HCT116 (cell line): ENCODE results near the gene CLIC6. TPM values are rescaled to one million over a fixed set of nuclear protein-coding genes. Genes with fewer than 3 reads are reported as not detected.

Experiments
- ATAC-seq: fragments of 200-7000 bp; cut with Tn5 transposase; 2 replicates; pipeline ENCODE4 v1.9.1; 2020; ENCODE audit warnings: mild to moderate bottlenecking, moderate library complexity
- BruUV-seq: library from RNA; stranded (reverse); fragments of 400-500 nt; replicated peaks from 2 replicates; lab custom pipeline; 2021; lab: Mats Ljungman, UMichigan
- CTCF ChIA-PET: fragments of 300-600 bp; sonication (Branson Sonifier 250); formaldehyde crosslinking; loops from one replicate; lab custom pipeline; 2021; ENCODE audit warnings: antibody characterized with exemption; lab: Charles Lee
- POLR2A ChIA-PET: fragments of 300-600, 350-600 bp; sonication (Branson Sonifier 250); formaldehyde crosslinking; loops from one replicate; lab custom pipeline; 2021; ENCODE audit warnings: antibody characterized with exemption; lab: Charles Lee
- RAD21 ChIA-PET, 2 experiments: fragments of 300-600 bp; sonication (Branson Sonifier 250); formaldehyde crosslinking; loops; one replicate each; lab custom pipeline; 2023; ENCODE audit warnings: low total read pairs in 2 of 2; ENCODE audit not compliant: uncharacterized antibody in 2 of 2, unreplicated experiment in 2 of 2, low non-redundant PET in 1 of 2; lab: Charles Lee
- DNase-seq: peaks from one replicate; pipeline ENCODE4 v3.0.0-alpha.2; 2010; ENCODE audit warnings: low read depth, low spot score
- H2AFZ ChIP-seq: fragments of 200-600 bp; shearing (Covaris generic), sonication (generic); 2 replicates; pipeline ENCODE4 v1.6.1; 2017; ENCODE audit warnings: low read depth, mixed run types, mixed read lengths, antibody characterized with exemption, low read length; ENCODE audit not compliant: poor library complexity, severe bottlenecking
- H3K27ac ChIP-seq: 2 replicates; pipeline ENCODE4 v1.5.1; 2012; ENCODE audit warnings: low read depth, low read length
- H3K27me3 ChIP-seq: fragments of 200-600 bp; sonication (generic); 2 replicates; pipeline ENCODE4 v1.6.1; 2016; ENCODE audit warnings: mixed run types, low read length, mixed read lengths; ENCODE audit not compliant: insufficient read depth
- H3K36me3 ChIP-seq, 2 experiments: fragments of 200-500 bp in 1 of 2; fragments of 200-600 bp in 1 of 2; sonication (Bioruptor generic) in 1 of 2; sonication (generic) in 1 of 2; 2 replicates each; pipeline versions ENCODE4 v1.5.1 to v1.6.1; 2014 to 2016; ENCODE audit warnings: low read length in 2 of 2, inconsistent platforms in 1 of 2, mixed read lengths in 1 of 2, mixed run types in 1 of 2; ENCODE audit not compliant: insufficient read depth in 2 of 2, control insufficient read depth in 1 of 2
- H3K4me1 ChIP-seq, 2 experiments: fragments of 200-600 bp in 1 of 2; sonication (generic) in 1 of 2; 2 replicates each; pipeline versions ENCODE4 v1.5.1 to v1.6.1; 2012 to 2017; ENCODE audit warnings: low read length in 2 of 2, inconsistent platforms in 1 of 2, mild to moderate bottlenecking in 1 of 2, mixed read lengths in 1 of 2, mixed run types in 1 of 2, moderate library complexity in 1 of 2; ENCODE audit not compliant: insufficient read depth in 2 of 2, control insufficient read depth in 1 of 2
- H3K4me2 ChIP-seq: fragments of 200-600 bp; sonication (generic); 2 replicates; pipeline ENCODE4 v1.6.1; 2017; ENCODE audit warnings: mixed run types, low read length, mixed read lengths
- H3K4me3 ChIP-seq, 2 experiments: fragments of 200-600 bp in 1 of 2; sonication (generic) in 1 of 2; replicated peaks in 1 of 2; 2 replicates each; pipeline ENCODE4 v1.5.1; 2011 to 2016; ENCODE audit warnings: low read length in 2 of 2, control low read depth in 1 of 2, low read depth in 1 of 2, mild to moderate bottlenecking in 1 of 2, mixed read lengths in 1 of 2, mixed run types in 1 of 2
- H3K79me2 ChIP-seq: fragments of 200-600 bp; sonication (generic); 2 replicates; pipeline ENCODE4 v1.6.1; 2017; ENCODE audit warnings: mild to moderate bottlenecking, mixed run types, low read length, moderate library complexity, mixed read lengths; ENCODE audit not compliant: insufficient read depth
- H3K9ac ChIP-seq: fragments of 200-600 bp; sonication (generic); 2 replicates; pipeline ENCODE4 v1.6.1; 2016; ENCODE audit warnings: low read length, mixed read lengths
- H3K9me2 ChIP-seq: fragments of 200-600 bp; sonication (generic), shearing (Covaris generic); 2 replicates; pipeline ENCODE4 v1.6.1; 2017; ENCODE audit warnings: mixed run types, mild to moderate bottlenecking, moderate library complexity; ENCODE audit not compliant: insufficient read depth
- H3K9me3 ChIP-seq, 2 experiments: fragments of 200-500 bp in 1 of 2; fragments of 200-600 bp in 1 of 2; sonication (Bioruptor generic) in 1 of 2; sonication (generic) in 1 of 2; 2 replicates each; pipeline ENCODE4 v1.6.1; 2014 to 2017; ENCODE audit warnings: low read length in 2 of 2, mixed read lengths in 2 of 2, inconsistent platforms in 1 of 2, low read depth in 1 of 2, mild to moderate bottlenecking in 1 of 2, mixed run types in 1 of 2, moderate library complexity in 1 of 2; ENCODE audit not compliant: control insufficient read depth in 1 of 2, insufficient read depth in 1 of 2
- H4K20me1 ChIP-seq: fragments of 200-600 bp; sonication (generic), shearing (Covaris generic); 2 replicates; pipeline ENCODE4 v1.6.1; 2017; ENCODE audit warnings: mixed run types, mild to moderate bottlenecking, moderate library complexity; ENCODE audit not compliant: insufficient read depth
- ATF3 ChIP-seq: IDR thresholded peaks from 2 replicates; pipeline ENCODE4 v1.6.1; 2012
- CBX3 ChIP-seq: IDR thresholded peaks from 2 replicates; pipeline ENCODE4 v1.6.1; 2012; ENCODE audit warnings: low read depth
- CEBPB ChIP-seq: IDR thresholded peaks from 2 replicates; pipeline ENCODE4 v1.6.1; 2012; ENCODE audit warnings: low read depth
- EGR1 ChIP-seq: IDR thresholded peaks from 2 replicates; pipeline ENCODE4 v1.6.1; 2012; ENCODE audit warnings: low read depth
- ELF1 ChIP-seq: IDR thresholded peaks from 2 replicates; pipeline ENCODE4 v1.6.1; 2012; ENCODE audit warnings: low read depth, borderline replicate concordance
- EZH2 ChIP-seq: fragments of 200-600 bp; sonication (generic); IDR thresholded peaks from 2 replicates; pipeline ENCODE4 v1.6.1; 2017; ENCODE audit warnings: antibody characterized with exemption, mixed run types
- FOSL1 ChIP-seq: IDR thresholded peaks from 2 replicates; pipeline ENCODE4 v1.6.1; 2012; ENCODE audit warnings: low read depth
- JUND ChIP-seq: IDR thresholded peaks from 2 replicates; pipeline ENCODE4 v1.6.1; 2012
- MAX ChIP-seq: IDR thresholded peaks from 2 replicates; pipeline ENCODE4 v1.6.1; 2012
- POLR2AphosphoS5 ChIP-seq: IDR thresholded peaks from 2 replicates; pipeline ENCODE4 v1.6.1; 2011; ENCODE audit warnings: mild to moderate bottlenecking, low read depth, low read length, moderate library complexity
- RAD21 ChIP-seq: IDR thresholded peaks from 2 replicates; pipeline ENCODE4 v1.6.1; 2012; ENCODE audit warnings: low read depth, mild to moderate bottlenecking
- REST ChIP-seq: IDR thresholded peaks from 2 replicates; pipeline ENCODE4 v1.6.1; 2012; ENCODE audit warnings: low read depth
- SIN3A ChIP-seq: IDR thresholded peaks from 2 replicates; pipeline ENCODE4 v1.6.1; 2012; ENCODE audit warnings: low read depth
- SP1 ChIP-seq: IDR thresholded peaks from 2 replicates; pipeline ENCODE4 v1.6.1; 2012; ENCODE audit warnings: low read depth
- SRF ChIP-seq: IDR thresholded peaks from 2 replicates; pipeline ENCODE4 v1.6.1; 2012; ENCODE audit warnings: low read depth
- TCF7L2 ChIP-seq: IDR thresholded peaks from 2 replicates; pipeline ENCODE4 v1.7.0; 2011; ENCODE audit warnings: borderline replicate concordance, inconsistent platforms; ENCODE audit not compliant: insufficient read depth, insufficient read length; ENCODE audit errors: extremely low read depth
- YY1 ChIP-seq: IDR thresholded peaks from 2 replicates; pipeline ENCODE4 v1.6.1; 2011; ENCODE audit warnings: low read length, low read depth, moderate library complexity, mild to moderate bottlenecking; ENCODE audit not compliant: insufficient replicate concordance; ENCODE audit errors: extremely low read depth
- ZBTB33 ChIP-seq: IDR thresholded peaks from 2 replicates; pipeline ENCODE4 v1.6.1; 2011; ENCODE audit warnings: mild to moderate bottlenecking, low read length, moderate library complexity; ENCODE audit not compliant: insufficient replicate concordance; ENCODE audit errors: extremely low read depth
- ZFX ChIP-seq: fragments of 450-650 bp; IDR thresholded peaks from 2 replicates; pipeline ENCODE4 v1.6.1; 2017
- ZNF274 ChIP-seq: fragments of 200-500 bp; sonication (Bioruptor generic); IDR thresholded peaks from 2 replicates; pipeline ENCODE4 v1.6.1; 2014; ENCODE audit warnings: mild to moderate bottlenecking, low read depth, low read length, inconsistent platforms
- intact Hi-C: fragments of 100-400 bp; cut with micrococcal nuclease; formaldehyde crosslinking; loops from 2 replicates; pipeline ENCODE4 v1.10.0; 2022
- total RNA-seq: library from RNA; stranded (reverse); gene quantifications from one replicate; pipeline ENCODE4 v1.2.1, GENCODE V29; 2021; ENCODE audit not compliant: unreplicated experiment

Gene CLIC6
- total RNA-seq, 1 experiment from 2014 or later, result 0.05 TPM

GRCh38 chr21:34732388-34732821 is 63.6 kb downstream of the CLIC6 start:
- Histone ChIP-seq H3K4me2 (no peak overlapping the region), H3K4me3 (no peak overlapping the region), H2AFZ (no peak overlapping the region), H3K9me3 (no peaks in the 10 kb centered on the region), H3K27ac (no peak overlapping the region), H3K9ac (no peak overlapping the region), H3K4me1 (no peaks in the 10 kb centered on the region), H3K79me2 (no peaks in the 10 kb centered on the region), H3K36me3 (no peaks in the 10 kb centered on the region), H4K20me1 (no peaks in the 10 kb centered on the region), H3K27me3 (no peaks in the 10 kb centered on the region), H3K9me2 (no peaks in the 10 kb centered on the region)
- ChIA-PET CTCF (interaction anchor here (1.6 to 2.1 kb wide), 2 partner anchors 10 to 13 kb away, joined by 6 read pairs; no protein-coding TSS in a partner anchor), RAD21 (no interaction called here), POLR2A (no interaction called here)
- intact Hi-C loops, result no loop called here
- ATAC-seq (no peak), DNase-seq (no peak)
- no TSS peak for BruUV-seq
- TF ChIP-seq ELF1 (no peak), SP1 (no peak), CBX3 (no peak), RAD21 (no peak), REST (no peak), YY1 (no peak), SIN3A (no peak), MAX (no peak), ZNF274 (no peak), JUND (no peak), ZFX (no peak), ATF3 (no peak), ZBTB33 (no peak), CEBPB (no peak), EZH2 (no peak), POLR2AphosphoS5 (no peak), EGR1 (no peak), TCF7L2 (no peak), SRF (no peak), FOSL1 (no peak)
